Measurements from ENCODE around the gene CPT1C.
A peak's percentile ranks its signal among the peaks of the same experiment; 100 is the strongest.

CPT1C gene

DNA sequence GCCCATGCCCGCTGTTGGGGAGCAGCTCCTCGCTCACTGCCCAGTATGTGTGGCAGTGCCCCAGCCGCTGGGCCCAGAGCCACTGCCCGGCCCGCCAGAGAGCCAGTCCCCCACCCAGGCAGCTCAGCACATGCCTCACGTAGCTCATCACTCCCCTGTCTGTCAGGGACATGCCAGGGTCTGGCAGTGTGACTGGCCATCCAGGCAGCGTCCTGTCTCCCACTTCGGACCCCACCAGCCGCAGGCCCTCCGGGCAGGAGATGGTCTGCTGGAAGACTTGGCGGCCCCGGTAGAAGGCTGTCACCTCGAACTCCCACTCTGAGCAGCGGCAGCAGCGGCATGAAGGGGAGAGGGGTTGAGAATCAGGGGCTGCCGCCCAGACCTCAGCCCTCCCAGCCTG lies 28.9 kb upstream of the CPT1C start:
- no peak for DNase-seq

DNA sequence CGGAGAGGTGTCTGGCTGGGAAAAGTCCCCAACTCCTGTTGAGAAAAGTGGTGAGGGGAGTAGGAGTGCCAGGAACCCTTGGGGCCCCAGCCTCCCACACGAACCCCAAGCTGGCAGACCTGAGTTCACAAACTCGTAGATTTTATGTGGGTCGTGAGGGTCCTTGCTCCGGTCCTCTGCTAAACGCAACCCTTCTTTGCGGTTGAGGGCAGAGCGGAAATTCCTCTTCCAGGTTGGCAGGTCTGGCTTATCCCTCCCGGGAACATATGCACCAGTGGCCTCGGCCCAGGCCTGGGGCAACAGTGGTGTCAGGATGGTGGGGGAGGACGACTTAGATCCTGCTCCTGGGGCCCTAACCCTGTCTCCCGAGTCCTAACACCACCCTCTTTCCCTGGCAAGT lies 27.7 kb upstream of the CPT1C start:
- DNase-seq, result no peak

- DNase-seq, result peak; percentile 91
These were observed 26.5 kb upstream of the CPT1C start for GRCh38 chr19:49664171-49665035.

DNA sequence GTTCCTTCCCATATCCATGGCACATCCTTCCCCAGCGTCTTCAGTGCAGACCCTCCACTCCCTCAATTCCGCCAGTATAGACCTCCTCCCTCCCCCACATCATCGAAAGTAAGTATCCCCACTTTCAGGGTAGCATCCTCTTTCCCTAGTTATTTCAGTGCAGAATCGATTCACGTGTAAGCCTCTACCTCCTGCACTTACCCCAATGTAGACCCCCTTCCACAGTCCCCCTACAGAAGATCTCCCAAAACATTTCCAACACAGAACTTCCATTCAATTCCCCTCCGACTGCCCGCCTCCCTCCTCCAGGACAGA lies 25.9 kb upstream of the CPT1C start:
- no peak for DNase-seq

DNA sequence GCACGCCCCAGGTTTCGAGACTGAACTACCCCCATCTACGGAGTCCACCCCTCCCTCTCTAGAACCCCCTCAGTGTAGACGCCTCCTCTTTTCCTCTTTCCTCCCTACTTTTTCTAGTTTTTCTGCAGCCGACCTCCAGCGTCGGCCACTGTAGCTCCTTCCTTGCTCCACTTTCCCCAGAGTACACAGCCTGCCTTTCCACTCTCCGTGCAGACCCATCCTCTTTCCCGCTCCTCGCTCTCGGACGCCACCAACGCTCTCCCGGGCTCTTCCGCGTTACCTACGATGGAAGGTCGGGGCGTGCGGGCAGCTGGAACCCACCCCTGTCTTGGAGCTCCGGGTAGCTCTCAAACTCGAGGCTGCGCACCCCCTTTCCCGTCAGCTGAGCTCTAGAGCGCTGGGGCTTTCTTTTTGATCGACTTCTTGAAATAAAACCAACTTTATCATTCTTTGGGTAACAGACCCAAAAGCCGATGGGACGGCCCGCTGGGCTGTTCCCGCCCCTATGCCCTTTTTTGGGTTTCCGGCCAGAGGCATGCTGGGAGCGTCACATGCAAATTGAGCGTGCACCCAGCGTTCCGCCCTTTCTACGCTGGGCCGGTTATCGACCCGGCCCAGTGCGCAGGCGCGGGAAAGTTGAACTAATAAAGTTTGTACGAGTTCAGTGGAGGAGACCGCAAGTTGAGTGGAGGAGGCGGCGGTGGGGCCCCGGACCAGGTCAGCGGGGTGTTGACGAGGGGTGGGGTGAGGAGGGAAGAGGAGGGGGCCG lies 25.4 kb upstream of the CPT1C start, which contains the start of the genes BCL2L12 and IRF3:
BCL2L12 (plus strand) TSS at position 583 of the 769 bp plus-strand sequence. CDS start 760 bp downstream, outside the sequence.
IRF3 (minus strand) TSS at position 507 of the 769 bp plus-strand sequence. CDS start 1,019 bp downstream, outside the sequence.
- DNase-seq, result peak; percentile 99

DNA sequence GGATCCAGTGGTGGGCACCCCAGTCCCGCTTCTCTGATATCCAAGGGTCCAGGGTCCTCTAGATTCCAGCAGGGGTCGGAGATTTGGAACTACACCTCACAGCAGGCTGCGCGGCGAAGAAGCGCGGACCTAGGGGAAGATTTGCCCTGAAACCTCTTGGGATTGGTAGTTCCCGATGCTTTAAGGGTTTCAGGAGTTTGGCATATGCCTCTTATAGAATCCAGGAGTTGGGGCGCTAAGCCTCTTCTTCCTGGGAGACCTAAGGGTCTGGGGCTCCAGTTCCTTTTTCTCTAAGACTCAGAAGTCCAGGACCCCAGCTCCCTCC lies 24.8 kb upstream of the CPT1C start:
- no peak for DNase-seq

DNA sequence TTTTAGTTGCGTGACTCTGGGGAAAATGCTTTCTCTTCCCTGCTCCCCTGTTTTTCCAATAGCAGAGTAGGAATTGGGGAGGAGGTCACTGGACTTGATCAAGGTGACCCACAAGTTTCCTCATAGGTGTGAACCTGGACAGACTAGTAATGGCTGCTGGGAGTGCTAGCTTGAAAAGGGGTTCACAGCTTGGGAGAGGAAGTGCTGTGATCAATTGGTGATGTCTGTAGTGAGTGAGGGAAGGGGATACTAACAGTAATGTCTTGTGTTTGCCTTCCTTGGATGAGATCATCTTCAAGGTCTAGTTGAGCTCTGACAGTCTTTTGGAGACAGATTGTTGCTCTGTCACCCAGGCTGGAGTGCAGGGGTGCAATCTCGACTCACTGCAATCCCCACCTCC lies 23.4 kb upstream of the CPT1C start:
- no peak for DNase-seq

DNA sequence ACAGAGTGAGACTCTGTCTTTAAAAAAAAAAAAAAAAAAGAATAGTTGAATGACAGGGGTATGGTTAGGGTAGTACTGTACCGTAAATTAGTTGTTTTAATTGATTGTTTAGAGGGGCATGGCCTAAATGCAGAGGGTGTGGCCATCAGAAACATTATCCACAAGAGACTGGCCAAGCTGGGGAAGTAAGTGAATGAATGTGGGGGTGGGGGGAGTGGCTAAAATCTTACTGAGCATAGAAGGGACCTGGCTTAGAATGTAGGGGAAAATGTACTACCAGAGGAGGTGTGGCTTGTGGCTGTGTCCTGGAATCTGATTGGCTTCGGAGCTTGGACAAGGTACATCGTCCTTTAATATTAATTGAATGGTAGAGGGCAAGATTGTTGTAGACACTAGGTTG lies 21.4 kb upstream of the CPT1C start:
- DNase-seq, result no peak

- DNase-seq, result peak; percentile 81
These were observed 18.6 kb upstream of the CPT1C start for GRCh38 chr19:49672131-49672919.

DNA sequence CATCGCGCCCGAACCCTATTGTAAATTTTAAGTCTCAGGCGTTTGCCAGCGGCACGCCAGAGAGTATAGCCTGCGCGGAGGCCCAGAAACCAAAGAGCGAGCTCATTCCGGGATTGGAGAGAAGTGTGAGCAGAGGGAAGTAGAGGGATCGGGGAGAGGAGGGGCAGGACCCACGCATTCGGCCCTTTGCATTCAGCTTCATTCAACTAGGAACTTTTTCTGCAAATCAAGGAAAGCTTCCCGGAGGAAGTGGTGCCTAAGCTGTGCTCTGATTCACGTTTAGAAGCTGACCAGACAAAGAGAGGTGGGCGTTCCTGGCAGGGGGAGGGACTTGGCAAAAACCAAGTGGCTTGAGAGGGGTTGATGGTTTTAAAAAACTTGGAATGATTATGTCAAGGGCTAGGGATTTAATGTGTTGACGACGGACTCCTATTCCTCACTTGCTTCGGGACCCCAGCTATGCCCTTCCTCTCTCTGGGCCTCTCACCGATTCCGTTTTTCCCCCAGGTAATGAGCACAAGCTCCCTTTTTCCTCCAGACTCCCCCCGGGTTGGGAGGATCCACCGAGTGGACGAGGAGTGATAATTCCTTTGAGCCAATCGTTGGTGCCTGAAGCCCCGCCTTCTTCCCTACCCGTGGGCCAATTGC lies 14.7 kb upstream of the CPT1C start:
- DNase-seq, result no peak

GRCh38 chr19:49676784-49677230 lies 14.1 kb upstream of the CPT1C start:
- DNase-seq, result peak; percentile 100

- DNase-seq, result peak; percentile 49
These were observed 13.6 kb upstream of the CPT1C start, which contains the start of gene PRMT1 for GRCh38 chr19:49677231-49677900. Gene PRMT1, plus strand, starts transcription at chr19:49677271. Its CDS starts 10 bp downstream, at chr19:49677281.

DNA sequence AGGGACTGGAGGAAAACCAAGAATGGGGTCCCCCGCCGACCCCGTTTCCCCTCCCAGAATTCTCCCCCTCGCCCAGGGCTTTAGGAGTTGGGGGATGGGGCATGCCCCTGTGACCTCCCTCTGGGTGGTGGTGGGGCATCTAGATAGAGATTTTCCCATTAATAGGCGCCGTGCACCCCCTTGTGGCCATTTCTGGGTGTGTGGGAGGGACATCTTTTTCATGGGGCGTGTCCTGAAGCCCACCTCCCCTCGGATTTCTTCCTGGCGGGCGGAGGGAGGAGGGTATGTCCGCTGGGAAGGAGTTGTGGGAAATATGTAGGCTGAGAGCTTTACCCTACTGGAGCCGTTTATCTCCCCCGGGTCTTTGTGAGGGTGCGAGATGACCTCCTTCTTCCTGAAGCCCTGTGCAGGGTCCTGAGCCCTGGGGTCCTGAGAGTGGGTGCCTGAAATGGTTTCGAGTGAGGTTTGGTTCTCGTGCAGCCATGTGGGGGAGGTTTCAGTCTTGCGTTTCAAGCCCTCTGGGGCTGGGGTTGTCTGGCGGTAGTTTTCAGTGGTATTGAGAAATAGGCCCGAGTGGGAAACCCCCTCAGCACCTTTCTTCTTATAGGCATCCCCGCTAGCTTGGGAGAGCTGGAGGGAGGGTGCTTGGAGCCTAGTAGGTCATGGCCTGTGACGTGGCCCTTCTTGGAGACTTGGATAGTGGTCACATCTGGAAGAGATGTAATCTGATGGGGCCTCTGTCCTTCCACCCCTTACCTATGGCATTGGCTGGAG lies 12.8 kb upstream of the CPT1C start:
- peak; percentile 85 for DNase-seq

DNA sequence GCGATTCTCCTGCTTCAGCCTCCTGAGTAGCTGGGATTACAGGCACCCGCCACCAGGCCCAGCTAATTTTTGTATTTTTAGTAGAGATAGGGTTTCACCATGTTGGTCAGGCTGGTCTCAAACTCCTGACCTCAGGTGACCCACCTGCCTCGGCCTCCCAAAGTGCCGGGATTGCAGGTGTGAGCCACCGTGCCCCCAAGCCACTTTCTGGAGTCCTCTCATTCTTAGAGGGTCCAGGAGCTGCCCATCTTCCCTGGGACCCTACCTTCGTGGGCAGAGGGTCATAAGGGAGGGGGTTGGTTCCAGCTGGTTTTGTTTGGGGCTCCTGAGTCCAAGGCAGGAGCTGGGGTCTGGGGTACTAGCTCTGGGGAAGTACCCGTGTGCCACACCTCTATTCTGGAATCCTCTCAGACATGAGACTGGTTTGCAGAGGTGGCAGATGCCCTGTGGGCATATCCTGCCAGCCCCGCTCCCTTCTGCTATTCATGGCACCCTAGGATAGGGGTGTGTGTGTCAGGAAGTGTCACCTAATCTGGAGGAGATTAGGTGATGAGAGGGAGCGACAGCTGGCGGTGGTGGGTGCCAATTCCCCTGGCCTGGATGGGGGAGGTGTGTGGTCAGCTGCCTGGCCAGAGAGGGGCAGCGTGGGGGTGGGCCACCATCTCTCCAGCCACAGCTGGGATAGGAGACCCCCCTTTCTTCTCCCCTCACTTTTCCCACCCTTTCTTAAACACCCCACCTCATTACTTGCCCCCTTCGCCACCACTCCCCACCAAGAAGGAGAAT lies 11.7 kb upstream of the CPT1C start:
- DNase-seq, result no peak

GRCh38 chr19:49679771-49680413 lies 11.0 kb upstream of the CPT1C start:
- DNase-seq, result no peak

- peak; percentile 94 for DNase-seq
These were observed 10.2 kb upstream of the CPT1C start for GRCh38 chr19:49680421-49681351.

GRCh38 chr19:49681830-49682229 lies 9.1 kb upstream of the CPT1C start:
- DNase-seq, result no peak

DNA sequence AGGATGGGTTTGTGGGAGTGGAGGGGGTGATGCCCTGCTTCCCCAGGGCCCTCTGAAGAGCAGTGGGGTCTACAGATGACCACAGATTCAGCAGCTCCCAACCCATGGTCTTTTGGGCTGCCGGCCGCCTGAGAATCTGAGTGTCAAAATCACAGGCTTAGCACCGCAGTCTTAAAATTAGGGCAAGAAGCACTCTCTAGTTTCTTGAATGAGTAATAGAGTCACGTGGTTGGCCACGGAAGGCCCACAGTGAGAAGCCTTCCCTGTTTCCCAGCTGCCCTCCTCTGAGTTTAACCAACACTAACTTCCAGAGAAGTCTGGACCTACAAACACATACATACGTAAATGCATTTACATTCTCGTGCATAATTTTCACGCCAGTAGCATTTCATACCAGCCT lies 8.6 kb upstream of the CPT1C start:
- DNase-seq, result no peak

- no peak for DNase-seq
These were observed 7.1 kb upstream of the CPT1C start for GRCh38 chr19:49683814-49684250.

Measured in CD4-positive, alpha-beta T cell treated with Interleukin-12 subunit alpha and Interleukin-12 subunit beta, for 1 hour (primary cell).